Fibroblast of lung (primary cell): ENCODE data around the gene NDST1.

Experiments used
- EZH2 ChIP-seq: IDR thresholded peaks from 2 replicates; pipeline ENCODE4 v1.5.1; 2012; ENCODE audit warnings: low read length, control low read depth, mild to moderate bottlenecking; ENCODE audit errors: missing control alignments
- TF ChIP-seq, protein P1 (sequence below), 2 donors: IDR thresholded peaks in 1 of 2; conservative IDR thresholded peaks in 1 of 2; 1 replicate in 1 of 2; 2 replicates in 1 of 2; pipeline ENCODE4 v1.5.1; 2011 to 2012; ENCODE audit warnings: low read length in 2 of 2, control low read depth in 1 of 2, inconsistent platforms in 1 of 2, low read depth in 1 of 2, mild to moderate bottlenecking in 1 of 2

DNA sequence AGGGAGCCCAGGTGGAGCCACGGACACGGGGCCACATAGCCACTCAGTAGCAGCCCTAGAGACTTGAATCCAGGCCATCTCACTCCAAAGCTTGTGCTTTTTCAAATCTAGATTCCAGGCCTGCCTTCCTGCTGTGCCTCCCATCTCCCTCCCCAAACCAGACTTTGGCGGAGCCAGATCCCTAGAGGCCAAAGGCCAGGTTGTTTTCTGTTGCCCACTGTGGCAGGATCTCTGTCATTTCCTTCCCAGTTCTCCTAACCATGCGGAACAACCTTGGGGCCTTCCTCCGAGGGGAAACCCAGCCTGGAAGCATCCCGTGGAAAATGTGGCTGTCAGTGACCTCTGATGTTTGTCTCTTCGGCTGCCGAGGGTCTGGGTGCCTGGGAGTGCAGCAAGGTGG, 42.0 kb upstream of the NDST1 start:
- TF ChIP-seq, protein P1, sequence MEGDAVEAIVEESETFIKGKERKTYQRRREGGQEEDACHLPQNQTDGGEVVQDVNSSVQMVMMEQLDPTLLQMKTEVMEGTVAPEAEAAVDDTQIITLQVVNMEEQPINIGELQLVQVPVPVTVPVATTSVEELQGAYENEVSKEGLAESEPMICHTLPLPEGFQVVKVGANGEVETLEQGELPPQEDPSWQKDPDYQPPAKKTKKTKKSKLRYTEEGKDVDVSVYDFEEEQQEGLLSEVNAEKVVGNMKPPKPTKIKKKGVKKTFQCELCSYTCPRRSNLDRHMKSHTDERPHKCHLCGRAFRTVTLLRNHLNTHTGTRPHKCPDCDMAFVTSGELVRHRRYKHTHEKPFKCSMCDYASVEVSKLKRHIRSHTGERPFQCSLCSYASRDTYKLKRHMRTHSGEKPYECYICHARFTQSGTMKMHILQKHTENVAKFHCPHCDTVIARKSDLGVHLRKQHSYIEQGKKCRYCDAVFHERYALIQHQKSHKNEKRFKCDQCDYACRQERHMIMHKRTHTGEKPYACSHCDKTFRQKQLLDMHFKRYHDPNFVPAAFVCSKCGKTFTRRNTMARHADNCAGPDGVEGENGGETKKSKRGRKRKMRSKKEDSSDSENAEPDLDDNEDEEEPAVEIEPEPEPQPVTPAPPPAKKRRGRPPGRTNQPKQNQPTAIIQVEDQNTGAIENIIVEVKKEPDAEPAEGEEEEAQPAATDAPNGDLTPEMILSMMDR (conservative IDR thresholded peaks at IDR 0.05 in 1 of 2, IDR thresholded peaks at IDR 0.05 in 1 of 2; ENCODE audit: low read depth in 1 of 2, low read length in 2 of 2), result no peak
- TF ChIP-seq EZH2, result no peak
